CD4-positive, alpha-beta T cell treated with Interferon gamma for 1 hour (primary cell): Measurements from ENCODE around the gene MAST4.

Source experiments
- DNase-seq: peaks from one replicate; pipeline ENCODE4 v3.0.0-alpha.2; 2020

Gene MAST4

DNA sequence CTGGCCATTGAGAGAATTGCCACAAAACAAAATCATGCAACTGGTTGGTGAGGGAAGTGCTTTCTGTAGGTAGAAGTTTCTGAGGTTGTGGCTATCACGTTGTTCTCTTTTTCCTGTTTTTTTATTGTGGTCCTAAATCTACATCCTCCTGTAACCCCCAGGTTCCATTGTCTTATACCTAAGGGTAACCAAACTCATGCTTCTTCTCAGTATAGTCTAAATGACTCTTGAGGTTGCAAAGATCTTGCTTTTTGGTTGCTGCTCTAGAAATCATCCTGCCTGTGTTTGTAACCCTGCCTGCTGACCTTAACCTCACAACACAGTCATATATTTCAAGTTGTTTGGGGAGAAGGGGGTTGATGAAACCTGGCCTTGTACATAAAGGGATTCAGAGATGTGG lies 327.3 kb downstream of the MAST4 start:
- DNase-seq = no peak

DNA sequence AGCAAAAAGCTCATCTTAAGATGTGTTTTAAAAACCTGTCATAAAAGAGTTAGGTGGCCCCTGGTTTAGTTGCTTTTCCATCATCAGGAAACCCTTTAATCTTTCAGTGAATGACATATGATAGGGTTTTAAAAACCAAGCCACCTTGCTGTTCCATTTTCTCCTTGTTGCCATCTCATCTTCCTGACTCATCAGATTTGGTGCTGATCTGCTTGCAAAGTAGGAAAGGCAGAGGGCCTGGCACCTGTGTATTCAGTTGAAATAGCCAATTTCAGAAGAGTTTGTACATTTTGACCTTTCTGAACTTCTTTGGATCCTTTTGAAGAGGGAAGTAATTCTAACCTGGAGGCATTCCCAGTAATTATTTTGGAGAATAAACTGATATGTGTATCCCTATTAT lies 327.7 kb downstream of the MAST4 start:
- DNase-seq = no peak

DNA sequence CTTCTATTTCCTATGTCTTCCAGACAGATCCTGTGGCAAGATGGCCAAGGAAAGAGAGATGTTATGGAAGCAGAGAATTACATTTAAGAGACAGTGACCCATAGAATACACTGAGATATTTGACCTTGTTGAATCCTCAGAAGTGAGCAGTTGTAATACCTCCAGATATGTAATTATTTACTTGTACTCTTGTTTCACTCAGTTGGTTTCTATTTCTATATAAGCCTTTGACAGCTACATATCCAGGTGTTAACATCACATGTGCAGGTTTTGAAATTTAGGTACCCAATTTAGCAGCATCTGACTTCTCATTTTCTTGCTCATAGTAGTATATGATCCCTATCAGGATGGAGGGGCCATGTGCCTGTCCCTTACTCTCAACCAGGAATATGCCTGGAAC lies 330.9 kb downstream of the MAST4 start:
- DNase-seq = no peak

DNA sequence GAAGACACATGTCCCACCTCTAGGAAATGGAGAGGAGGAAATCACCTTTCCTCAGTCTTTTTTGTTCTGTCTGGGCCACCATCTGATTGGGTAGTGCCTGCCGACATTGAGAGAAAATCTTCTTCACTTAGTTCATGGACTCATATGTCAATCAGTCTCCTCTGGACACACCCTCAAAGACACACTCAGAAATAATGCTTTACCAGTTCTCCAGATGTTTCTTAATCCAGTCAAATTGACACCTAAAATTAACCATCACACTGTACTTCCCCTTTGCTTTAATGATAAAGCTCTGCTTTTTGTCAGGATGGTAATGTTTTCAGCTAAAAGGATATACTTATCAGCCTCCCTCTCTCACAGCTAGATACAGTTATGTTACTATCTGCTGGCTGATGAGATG lies 333.1 kb downstream of the MAST4 start:
- DNase-seq = no peak

DNA sequence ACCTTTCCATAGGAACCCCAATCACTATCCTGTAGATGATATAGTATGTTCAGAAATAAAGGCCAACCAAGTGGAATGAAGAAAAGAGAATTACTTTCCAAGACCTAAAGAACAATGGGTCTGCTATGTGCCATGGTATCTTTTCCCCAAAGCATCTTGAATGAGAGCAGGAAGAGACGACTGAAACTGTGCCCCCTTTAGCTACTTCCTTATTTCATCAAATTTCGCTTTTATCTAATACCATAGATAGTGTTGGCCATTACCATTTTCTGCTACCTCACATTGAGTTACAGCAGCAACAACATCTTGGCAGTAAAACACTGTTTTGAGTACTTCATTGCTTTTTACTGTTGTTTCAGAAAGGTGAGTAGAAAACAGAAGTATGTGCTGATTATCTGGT lies 333.8 kb downstream of the MAST4 start:
- DNase-seq = no peak

DNA sequence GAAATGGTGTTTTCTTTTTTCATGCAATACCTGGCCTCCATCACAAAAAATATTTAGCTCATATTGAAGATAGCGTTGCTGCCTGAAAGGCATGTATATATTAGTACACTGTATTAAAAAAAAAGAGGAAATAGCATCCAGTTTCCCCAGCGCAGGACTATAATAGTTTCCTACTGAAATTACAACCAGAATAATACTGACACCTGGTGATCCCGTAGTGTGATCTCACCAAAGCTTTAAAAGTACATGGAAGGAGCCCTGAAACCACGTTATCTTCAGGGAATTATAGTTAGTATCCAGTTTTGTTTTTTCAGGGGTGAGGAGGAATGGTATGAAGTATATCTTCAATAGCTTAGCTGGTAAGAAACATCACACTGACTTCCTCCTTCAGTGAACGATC lies 335.5 kb downstream of the MAST4 start:
- DNase-seq = no peak

DNA sequence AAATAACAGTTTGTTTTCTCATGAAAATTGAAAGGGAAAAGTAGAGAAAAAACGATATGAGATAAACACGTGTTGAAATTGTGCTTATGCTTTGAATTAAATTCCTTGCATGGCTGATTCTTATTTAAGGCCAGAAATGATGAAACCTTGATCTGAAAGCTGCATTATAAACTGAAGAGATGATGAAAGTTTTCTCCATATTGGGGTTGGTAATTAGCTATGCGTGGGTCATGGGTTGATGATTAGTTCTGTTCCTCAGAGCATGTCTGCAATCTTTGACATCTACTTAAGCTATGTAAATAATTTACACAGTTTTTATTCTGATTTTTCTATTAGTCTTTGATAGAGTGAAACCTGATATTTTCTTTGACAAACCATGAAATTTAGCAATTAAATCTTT lies 336.3 kb downstream of the MAST4 start:
- no peak for DNase-seq

DNA sequence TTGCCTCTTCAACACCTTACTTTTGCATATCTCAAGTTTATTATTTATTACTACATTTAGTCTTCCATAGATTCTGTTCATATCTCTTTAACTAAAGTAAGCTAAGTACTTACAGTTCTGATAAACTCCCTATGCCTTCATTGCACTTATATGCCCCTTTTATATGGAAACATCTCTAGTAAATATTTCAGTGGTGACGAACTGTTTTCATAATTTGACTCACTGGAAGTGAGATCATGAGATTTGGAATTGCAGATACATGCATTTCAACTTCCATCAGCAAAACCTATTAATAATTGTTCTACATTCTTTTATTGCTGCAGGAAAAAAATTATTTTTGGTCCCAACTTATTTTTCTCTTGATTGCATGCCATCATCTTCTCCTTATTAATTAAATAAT lies 336.9 kb downstream of the MAST4 start:
- DNase-seq = no peak

DNA sequence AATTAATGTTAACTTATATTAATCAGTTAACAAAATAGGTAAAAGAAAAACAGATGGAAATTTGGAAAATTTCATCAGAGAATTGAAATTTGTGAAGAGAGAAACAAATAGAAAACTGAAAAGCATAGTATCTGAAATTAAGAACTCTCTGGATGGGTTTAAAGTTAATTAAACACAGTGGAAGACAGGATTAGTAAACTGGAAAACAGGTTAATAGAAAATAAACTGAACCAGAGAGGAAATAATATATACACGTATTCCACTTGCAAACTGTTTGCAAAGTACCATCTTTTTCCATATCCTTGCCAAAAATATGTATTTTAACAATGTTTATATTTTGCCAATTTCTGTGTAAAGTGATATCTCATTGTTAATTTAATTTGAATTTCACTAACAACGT lies 342.9 kb downstream of the MAST4 start:
- DNase-seq = no peak

DNA sequence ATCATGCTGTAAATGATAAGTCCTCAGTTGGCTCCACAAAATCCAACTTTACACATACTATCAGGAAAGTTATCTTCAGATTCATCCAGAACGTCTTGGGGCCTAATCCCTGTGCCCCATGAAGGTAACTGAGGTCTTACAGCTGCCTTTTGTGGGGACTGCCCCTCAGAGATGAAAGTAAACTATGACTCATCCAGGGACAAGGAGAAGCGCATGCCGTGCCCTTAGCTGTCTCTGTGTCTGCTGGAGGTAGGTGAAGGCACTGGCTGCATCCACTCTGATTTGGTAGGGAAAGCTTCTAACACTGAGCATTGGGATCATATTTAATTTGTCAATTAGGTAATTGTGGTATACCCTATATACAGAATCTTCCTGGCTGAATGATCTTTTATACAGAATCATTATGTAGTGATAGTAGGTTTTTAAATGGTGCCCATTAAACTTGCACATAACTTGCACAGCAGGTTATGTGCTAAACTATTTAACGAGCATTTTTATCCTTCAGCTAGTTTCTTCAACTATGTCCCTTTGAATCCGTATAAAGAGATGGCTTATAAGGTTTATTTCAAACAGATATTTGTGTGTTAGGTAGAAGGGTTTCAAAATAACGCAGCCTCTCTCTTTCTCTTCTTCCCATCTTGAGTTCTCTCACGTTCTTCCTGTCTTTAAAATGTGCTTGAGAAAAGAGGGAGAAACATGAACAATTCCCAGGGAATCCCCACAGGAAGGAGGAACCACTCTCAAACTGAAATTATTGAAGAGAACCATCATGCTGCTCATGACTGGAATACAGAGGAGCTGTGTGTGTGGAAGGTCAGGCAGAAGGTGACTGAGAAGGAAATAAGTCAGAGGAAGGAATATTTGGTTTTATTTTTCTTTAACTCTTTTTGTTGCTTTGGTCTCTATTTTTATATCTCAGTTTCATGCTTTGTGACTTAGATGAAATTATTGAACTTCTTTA lies 349.5 kb downstream of the MAST4 start:
- no peak for DNase-seq

DNA sequence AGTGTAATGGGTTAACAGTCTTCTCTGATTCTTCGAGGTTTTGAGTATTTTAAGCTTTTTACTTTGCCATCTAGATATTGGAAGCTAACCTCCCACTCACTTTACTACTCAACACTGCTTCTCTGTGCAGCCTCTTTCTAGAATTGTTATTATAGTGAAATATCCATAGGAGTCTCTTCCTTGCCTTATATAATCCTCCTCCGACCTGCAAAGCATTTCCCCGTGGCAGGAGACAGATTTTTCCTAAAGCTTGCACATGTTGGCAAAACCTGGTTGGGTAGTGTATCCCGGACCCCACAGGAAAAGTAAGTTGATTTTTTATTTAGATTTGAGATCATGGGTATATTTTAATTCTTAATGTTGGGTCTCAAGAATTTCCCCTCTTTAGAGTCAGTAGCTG lies 351.3 kb downstream of the MAST4 start:
- no peak for DNase-seq

DNA sequence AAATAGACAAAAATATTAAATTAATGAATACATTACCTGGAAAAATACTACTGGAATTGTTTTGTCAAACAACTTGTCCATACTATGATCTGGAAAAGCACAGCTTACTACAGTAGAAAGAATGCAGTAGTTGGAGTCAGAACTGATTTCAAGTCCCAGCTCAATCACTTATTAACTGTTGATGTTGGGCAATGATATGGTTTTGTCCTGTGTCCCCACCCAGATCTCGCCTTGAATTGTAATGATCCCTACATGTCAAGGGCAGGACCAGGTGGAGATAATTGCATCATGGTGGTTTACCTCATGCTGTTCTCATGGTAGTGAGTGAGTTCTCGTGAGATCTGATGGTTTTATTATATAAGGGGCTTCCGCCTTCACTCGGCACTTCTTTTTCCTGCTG lies 352.9 kb downstream of the MAST4 start:
- DNase-seq = no peak

DNA sequence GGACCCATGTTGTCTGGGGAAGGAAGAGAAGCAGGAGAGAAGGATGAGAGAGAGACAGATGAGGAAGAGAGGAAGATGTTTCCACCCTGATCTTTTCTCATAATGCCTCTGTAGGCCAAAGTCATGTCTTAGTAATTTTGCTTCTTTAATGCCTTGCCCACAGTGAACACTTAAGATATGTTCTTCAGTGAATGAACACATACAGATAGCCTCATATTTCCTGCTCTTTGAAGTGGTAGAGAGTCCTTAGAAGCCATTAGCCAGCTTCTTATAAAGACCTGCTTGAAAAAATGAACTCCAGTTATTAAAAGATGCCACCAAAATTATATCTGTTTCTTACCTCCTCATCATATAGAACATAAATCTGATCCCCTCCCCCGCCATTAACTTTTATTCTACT lies 356.0 kb downstream of the MAST4 start:
- no peak for DNase-seq

DNA sequence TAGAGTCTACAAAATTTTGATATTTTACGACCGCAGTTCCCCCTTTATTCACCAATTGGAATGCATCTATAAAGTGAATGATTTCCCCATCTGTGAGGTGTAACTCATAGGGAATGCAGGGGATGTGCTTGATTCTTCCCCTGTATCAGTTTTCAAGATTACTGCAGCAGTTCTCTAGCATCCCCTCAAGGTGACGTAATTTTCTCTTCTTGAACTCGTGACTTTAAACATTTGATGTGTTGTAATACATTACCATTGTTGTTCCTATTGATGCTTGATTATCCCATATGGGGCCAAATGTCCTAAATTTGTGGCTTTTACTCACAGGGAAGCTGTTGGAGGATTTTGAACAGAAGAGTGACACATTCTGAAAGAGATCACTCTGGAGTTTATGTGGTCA lies 360.2 kb downstream of the MAST4 start:
- DNase-seq = no peak

DNA sequence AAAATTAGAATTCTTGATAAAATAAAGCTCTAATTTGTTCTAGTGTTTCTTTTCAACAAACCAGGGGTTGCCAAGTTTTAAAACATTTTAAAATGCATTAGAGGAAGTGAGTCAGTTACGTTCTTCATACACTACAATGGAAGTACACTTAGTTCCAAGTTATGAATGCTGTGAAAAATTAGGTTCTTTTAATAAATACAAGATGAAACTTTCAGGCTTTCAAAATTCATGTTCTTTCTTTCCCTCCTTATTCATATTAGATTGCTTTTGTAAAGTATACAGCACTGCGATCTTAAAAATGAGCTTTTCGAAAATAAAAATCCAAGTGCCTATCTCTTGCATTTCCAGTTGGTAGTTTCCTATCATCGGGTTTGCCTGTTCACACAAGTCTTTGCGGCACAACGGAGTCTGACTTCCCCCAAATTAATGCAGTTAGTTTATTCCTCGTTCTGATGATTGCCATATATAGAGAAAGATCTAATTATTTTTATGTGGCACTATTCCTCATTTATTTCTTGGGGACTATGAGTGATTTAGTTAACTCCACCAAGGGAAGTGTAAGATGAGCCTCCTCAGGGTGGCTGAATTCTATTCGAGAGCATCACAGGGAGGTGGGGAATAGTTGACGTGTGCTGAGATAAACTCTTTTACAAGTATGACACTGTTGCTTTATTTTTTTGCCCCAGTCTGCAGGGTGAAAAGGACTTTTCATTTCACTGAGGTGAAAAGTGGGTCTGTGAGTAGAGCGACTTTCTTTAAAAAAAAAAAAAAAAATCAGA lies 362.2 kb downstream of the MAST4 start:
- no peak for DNase-seq

DNA sequence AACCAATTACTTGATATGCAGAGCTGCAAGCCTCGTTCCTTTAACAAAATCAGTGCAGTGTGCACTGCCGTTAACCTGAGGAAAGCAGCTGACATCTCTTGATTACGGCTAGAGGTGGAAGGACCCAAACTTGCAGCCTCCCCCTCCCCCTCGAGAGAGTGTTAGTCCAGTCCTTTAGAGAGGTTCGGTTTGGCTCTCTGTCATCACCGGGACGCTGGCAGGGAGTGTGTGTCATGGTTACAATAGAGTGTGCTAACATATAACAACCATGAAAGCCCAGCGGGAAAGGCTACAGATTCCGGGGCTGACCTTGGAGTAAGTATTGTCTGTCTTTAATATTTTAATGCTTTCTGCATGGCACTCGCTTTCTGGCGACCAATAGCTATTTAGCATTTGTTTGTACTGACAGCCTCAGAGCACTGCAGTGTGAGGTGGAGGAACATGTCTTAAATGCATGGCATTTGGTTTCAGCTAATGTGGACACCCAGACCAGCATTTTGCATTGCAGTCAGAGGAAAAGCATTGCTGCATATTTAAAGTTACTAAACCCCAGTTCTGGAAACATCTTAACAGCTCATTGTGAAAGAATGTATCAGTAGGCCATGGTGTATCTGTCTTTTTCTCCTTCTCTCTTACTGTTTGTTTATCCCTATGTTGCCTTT lies 362.9 kb downstream of the MAST4 start:
- no peak for DNase-seq

DNA sequence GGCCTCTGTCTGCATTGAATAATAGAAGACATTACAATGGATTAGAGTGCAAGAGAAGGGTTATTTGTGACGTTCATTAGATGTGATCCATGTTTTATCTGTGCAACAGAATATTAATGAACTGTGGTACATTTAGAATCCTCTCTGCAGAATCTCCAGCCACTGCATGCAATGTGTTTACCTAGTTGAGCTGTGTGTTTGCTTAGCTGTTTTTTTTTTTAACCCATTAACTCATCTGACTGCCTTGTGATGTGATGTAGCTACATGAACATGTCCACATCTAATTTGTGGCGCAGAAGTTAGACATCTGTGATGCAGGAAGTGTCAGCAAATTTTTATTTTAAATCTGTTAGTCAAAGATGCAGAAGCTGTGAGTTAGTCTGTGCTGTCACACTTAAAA lies 363.5 kb downstream of the MAST4 start:
- no peak for DNase-seq

DNA sequence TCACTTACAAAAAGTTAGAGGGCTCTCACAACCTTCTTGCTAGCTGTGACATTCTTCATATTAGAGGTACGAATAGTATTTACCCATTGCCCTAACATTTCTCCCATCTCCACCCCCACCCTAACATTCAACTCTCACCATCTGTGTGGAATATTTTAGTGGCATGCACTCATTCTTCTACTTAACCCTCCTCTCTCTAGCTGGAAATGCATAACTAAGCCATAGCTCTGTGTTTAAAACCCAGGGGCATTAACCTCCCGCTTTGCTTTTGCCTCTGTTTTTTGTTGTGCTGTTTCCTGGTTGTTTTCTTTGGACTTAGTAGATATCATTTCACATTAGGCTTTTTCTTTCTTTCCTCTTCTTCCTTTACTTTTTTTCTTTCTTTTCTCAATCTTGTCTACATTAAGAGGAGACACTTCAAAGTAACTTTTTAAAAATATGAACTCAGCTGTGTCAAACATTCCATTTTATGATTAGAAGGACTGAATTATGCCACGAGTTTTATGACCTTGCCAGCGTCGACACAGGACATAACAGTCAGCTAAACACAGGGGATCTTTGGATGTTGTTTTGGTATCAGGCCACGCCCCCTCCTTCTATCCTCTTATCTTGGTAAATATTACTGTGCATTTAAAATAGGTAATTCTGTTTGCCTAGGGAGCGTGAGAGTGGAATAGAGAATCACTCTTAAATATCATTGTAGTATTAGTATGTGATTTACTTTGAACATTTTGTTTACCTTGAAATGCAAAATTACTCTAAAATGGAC lies 364.4 kb downstream of the MAST4 start:
- DNase-seq = no peak

DNA sequence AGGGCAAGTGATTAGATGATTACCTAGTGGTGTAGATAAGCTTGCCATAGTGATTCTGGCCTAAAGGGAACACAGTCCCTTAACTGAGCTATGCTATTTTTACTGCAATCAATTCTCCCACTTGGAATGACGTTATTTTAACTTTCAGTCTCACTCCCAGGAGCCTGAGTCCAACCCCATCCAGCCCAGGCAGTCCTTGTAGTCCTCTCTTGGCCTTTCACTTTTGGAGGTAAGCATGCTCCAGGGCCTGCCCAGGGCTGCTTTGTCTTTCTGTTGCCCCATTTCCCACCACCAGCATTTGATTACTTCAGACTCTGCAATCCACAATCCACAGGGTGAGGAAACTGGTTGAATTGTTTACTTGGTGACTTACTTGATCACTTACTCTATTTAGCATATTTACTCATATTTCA lies 367.4 kb downstream of the MAST4 start:
- DNase-seq = no peak

DNA sequence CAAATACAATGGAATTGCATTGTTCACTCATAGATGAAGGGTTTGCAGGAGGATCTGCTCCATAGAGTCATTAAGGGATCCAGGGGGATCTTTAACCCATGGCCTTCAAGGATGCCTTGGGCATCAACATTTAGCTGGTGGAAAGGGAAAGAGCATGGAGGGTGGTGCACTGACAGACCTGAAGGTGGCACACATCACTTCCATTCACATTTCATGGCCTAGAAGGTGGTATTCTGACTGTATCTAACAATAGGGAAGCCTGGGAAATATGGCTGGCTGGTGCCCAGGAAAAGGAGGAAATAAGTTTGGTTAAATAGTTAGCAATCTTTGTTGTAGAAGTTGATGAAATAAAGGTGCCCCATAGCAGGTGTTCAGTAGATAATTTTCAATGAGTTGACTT lies 370.2 kb downstream of the MAST4 start:
- no peak for DNase-seq

DNA sequence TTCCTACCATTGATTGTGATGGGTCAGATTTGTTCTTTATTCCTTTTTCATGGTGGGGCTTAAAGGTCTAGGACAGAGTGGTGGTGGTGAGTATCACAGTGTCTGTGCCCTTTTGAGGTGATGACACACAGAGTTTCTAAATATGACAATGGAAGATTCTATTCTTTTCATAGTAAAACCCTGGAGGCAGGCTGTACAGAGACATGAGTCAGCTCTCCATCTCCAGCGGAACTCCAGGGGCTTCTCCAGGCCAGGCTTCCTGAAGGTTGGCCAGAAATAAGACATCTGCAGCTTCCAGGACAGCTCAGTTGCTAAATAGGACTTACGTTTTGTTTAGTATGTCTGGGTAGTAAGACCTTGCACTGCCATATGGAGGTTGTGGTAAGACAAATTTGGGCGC lies 370.9 kb downstream of the MAST4 start:
- DNase-seq = no peak

DNA sequence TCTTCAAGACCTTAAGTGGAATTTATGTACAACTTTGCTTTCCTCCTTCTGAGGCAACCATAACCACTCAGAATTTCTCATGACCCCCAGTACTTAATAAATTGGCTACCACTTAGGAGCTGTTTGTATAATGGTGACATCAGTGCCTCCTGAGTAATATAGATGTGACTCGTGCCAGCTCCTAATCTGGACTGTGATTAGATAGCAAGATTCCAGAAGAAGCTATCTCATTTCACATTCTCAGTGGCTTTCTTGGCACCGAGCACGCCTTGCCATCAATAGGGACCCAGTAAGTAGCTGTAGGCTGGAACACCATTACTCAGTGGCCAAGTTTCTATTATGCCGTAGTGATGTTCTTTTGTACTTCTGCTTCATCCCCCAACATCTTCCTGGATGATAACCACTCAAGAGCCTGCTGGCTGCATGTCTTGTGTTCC lies 371.7 kb downstream of the MAST4 start:
- DNase-seq = no peak

DNA sequence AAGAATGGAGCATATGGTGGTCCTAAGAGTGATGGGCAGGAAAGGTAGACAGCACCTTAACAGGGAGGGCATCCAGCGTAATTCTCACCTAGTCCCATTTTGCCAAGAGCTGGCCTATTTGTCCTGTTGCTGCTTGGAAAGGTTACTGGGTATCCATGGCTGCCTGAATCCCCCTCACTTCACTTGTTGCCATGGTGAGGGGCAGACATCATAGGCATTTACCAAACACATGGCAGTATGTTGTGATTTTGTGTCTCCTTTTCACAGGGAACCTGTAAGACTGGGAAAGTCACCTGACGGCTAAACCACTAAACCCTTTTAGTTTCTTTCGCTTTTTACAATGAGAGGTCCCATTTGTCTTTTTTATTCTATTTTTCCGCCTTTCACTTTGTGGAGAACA lies 373.3 kb downstream of the MAST4 start:
- no peak for DNase-seq
